GM12878 (cell line): ENCODE data around the gene PRPF38A.
"Not testable (repeated sequence)": the region's sequence is repeated elsewhere in the genome, so short reads cannot be mapped to it uniquely, and the experiment has no call there.

Experiments used
- ESRRA ChIP-seq: IDR thresholded peaks from 2 replicates; pipeline ENCODE4 v1.6.1; 2012; ENCODE audit warnings: mild to moderate bottlenecking, low read length, improper control_type of control experiment
- IKZF1 ChIP-seq: fragments of 450-650 bp; conservative IDR thresholded peaks from 2 replicates; pipeline ENCODE4 v1.6.1; 2017; ENCODE audit warnings: antibody characterized with exemption, mild to moderate bottlenecking
- MTA2 ChIP-seq: fragments of 450-650 bp; IDR thresholded peaks from 2 replicates; pipeline ENCODE4 v1.6.1; 2016; ENCODE audit warnings: low read depth, mild to moderate bottlenecking, moderate library complexity
- POLR2A ChIP-seq: IDR thresholded peaks from 2 replicates; pipeline ENCODE4 v1.6.1; 2011; ENCODE audit warnings: low read depth, mild to moderate bottlenecking, low read length
- SUPT20H ChIP-seq: IDR thresholded peaks from 2 replicates; pipeline ENCODE4 v1.6.1; 2011; ENCODE audit warnings: low read depth, mild to moderate bottlenecking, low read length, moderate library complexity, borderline replicate concordance; ENCODE audit not compliant: control insufficient read depth
- TBL1XR1 ChIP-seq: IDR thresholded peaks from 2 replicates; pipeline ENCODE4 v1.6.1; 2012; ENCODE audit warnings: low read depth, low read length, improper control_type of control experiment
- ZZZ3 ChIP-seq: IDR thresholded peaks from 2 replicates; pipeline ENCODE4 v1.6.1; 2011; ENCODE audit warnings: low read depth; ENCODE audit not compliant: control insufficient read depth, insufficient read length
- TF ChIP-seq, protein P1 (sequence below): IDR thresholded peaks from 2 replicates; pipeline ENCODE4 v1.6.1; 2012; ENCODE audit warnings: mild to moderate bottlenecking, low read depth, low read length
- TF ChIP-seq, protein P2 (sequence below), 3 experiments: IDR thresholded peaks in 2 of 3; conservative IDR thresholded peaks in 1 of 3; 2 replicates each; pipeline ENCODE4 v1.5.1; 2011; ENCODE audit warnings: low read depth in 3 of 3, low read length in 3 of 3, mild to moderate bottlenecking in 3 of 3, control low read depth in 2 of 3, moderate library complexity in 2 of 3, inconsistent platforms in 1 of 3, mixed read lengths in 1 of 3; ENCODE audit not compliant: control insufficient read depth in 2 of 3, insufficient read depth in 1 of 3; ENCODE audit errors: extremely low read depth in 1 of 3

DNA sequence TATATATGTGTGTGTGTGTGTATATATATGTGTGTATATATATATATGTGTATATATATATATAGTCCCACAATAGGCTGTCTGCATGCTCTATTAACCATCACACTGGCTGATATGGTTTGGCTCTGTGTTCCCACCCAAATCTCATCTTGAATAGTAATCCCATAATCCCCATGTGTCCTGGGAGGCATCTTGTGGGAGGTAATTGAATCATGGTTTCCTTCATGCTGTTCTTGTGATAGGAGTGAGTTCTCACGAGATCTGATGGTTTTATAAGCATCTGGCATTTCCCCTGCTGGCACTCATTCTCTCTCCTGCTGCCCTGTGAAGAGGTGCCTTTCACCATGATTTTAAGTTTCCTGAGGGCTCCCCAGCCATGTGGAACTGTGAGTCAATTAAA, 34.6 kb upstream of the PRPF38A start:
- not testable (repeated sequence) for TF ChIP-seq ZZZ3, ESRRA, MTA2, IKZF1, SUPT20H, POLR2A, TBL1XR1
- TF ChIP-seq, protein P1, sequence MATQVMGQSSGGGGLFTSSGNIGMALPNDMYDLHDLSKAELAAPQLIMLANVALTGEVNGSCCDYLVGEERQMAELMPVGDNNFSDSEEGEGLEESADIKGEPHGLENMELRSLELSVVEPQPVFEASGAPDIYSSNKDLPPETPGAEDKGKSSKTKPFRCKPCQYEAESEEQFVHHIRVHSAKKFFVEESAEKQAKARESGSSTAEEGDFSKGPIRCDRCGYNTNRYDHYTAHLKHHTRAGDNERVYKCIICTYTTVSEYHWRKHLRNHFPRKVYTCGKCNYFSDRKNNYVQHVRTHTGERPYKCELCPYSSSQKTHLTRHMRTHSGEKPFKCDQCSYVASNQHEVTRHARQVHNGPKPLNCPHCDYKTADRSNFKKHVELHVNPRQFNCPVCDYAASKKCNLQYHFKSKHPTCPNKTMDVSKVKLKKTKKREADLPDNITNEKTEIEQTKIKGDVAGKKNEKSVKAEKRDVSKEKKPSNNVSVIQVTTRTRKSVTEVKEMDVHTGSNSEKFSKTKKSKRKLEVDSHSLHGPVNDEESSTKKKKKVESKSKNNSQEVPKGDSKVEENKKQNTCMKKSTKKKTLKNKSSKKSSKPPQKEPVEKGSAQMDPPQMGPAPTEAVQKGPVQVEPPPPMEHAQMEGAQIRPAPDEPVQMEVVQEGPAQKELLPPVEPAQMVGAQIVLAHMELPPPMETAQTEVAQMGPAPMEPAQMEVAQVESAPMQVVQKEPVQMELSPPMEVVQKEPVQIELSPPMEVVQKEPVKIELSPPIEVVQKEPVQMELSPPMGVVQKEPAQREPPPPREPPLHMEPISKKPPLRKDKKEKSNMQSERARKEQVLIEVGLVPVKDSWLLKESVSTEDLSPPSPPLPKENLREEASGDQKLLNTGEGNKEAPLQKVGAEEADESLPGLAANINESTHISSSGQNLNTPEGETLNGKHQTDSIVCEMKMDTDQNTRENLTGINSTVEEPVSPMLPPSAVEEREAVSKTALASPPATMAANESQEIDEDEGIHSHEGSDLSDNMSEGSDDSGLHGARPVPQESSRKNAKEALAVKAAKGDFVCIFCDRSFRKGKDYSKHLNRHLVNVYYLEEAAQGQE: not testable (repeated sequence)
- TF ChIP-seq, protein P2, sequence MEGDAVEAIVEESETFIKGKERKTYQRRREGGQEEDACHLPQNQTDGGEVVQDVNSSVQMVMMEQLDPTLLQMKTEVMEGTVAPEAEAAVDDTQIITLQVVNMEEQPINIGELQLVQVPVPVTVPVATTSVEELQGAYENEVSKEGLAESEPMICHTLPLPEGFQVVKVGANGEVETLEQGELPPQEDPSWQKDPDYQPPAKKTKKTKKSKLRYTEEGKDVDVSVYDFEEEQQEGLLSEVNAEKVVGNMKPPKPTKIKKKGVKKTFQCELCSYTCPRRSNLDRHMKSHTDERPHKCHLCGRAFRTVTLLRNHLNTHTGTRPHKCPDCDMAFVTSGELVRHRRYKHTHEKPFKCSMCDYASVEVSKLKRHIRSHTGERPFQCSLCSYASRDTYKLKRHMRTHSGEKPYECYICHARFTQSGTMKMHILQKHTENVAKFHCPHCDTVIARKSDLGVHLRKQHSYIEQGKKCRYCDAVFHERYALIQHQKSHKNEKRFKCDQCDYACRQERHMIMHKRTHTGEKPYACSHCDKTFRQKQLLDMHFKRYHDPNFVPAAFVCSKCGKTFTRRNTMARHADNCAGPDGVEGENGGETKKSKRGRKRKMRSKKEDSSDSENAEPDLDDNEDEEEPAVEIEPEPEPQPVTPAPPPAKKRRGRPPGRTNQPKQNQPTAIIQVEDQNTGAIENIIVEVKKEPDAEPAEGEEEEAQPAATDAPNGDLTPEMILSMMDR (IDR thresholded peaks at IDR 0.05 in 2 of 3, conservative IDR thresholded peaks at IDR 0.05 in 1 of 3; ENCODE audit: control insufficient read depth in 2 of 3, extremely low read depth in 1 of 3, insufficient read depth in 1 of 3, low read depth in 3 of 3, low read length in 3 of 3): not testable (repeated sequence)
